HCT116 (cell line): ENCODE measurements around the gene CBY1. TPM values are rescaled to one million over a fixed set of nuclear protein-coding genes. Genes with fewer than 3 reads are reported as not detected.
A peak's percentile ranks its signal among the peaks of the same experiment; 100 is the strongest.

Experiments used
- ATAC-seq: fragments of 200-7000 bp; cut with Tn5 transposase; 2 replicates; pipeline ENCODE4 v1.9.1; 2020; ENCODE audit warnings: mild to moderate bottlenecking, moderate library complexity
- BruUV-seq: library from RNA; stranded (reverse); fragments of 400-500 nt; replicated peaks from 2 replicates; lab custom pipeline; 2021; lab: Mats Ljungman, UMichigan
- CTCF ChIA-PET: fragments of 300-600 bp; sonication (Branson Sonifier 250); formaldehyde crosslinking; loops from one replicate; lab custom pipeline; 2021; ENCODE audit warnings: antibody characterized with exemption; lab: Charles Lee
- POLR2A ChIA-PET: fragments of 300-600, 350-600 bp; sonication (Branson Sonifier 250); formaldehyde crosslinking; loops from one replicate; lab custom pipeline; 2021; ENCODE audit warnings: antibody characterized with exemption; lab: Charles Lee
- RAD21 ChIA-PET, 2 experiments: fragments of 300-600 bp; sonication (Branson Sonifier 250); formaldehyde crosslinking; loops; one replicate each; lab custom pipeline; 2023; ENCODE audit warnings: low total read pairs in 2 of 2; ENCODE audit not compliant: uncharacterized antibody in 2 of 2, unreplicated experiment in 2 of 2, low non-redundant PET in 1 of 2; lab: Charles Lee
- DNase-seq: peaks from one replicate; pipeline ENCODE4 v3.0.0-alpha.2; 2010; ENCODE audit warnings: low read depth, low spot score
- H2AFZ ChIP-seq: fragments of 200-600 bp; shearing (Covaris generic), sonication (generic); 2 replicates; pipeline ENCODE4 v1.6.1; 2017; ENCODE audit warnings: low read depth, mixed run types, mixed read lengths, antibody characterized with exemption, low read length; ENCODE audit not compliant: poor library complexity, severe bottlenecking
- H3K27ac ChIP-seq: 2 replicates; pipeline ENCODE4 v1.5.1; 2012; ENCODE audit warnings: low read depth, low read length
- H3K27me3 ChIP-seq: fragments of 200-600 bp; sonication (generic); 2 replicates; pipeline ENCODE4 v1.6.1; 2016; ENCODE audit warnings: mixed run types, low read length, mixed read lengths; ENCODE audit not compliant: insufficient read depth
- H3K36me3 ChIP-seq, 2 experiments: fragments of 200-500 bp in 1 of 2; fragments of 200-600 bp in 1 of 2; sonication (Bioruptor generic) in 1 of 2; sonication (generic) in 1 of 2; 2 replicates each; pipeline versions ENCODE4 v1.5.1 to v1.6.1; 2014 to 2016; ENCODE audit warnings: low read length in 2 of 2, inconsistent platforms in 1 of 2, mixed read lengths in 1 of 2, mixed run types in 1 of 2; ENCODE audit not compliant: insufficient read depth in 2 of 2, control insufficient read depth in 1 of 2
- H3K4me1 ChIP-seq, 2 experiments: fragments of 200-600 bp in 1 of 2; sonication (generic) in 1 of 2; 2 replicates each; pipeline versions ENCODE4 v1.5.1 to v1.6.1; 2012 to 2017; ENCODE audit warnings: low read length in 2 of 2, inconsistent platforms in 1 of 2, mild to moderate bottlenecking in 1 of 2, mixed read lengths in 1 of 2, mixed run types in 1 of 2, moderate library complexity in 1 of 2; ENCODE audit not compliant: insufficient read depth in 2 of 2, control insufficient read depth in 1 of 2
- H3K4me2 ChIP-seq: fragments of 200-600 bp; sonication (generic); 2 replicates; pipeline ENCODE4 v1.6.1; 2017; ENCODE audit warnings: mixed run types, low read length, mixed read lengths
- H3K4me3 ChIP-seq, 2 experiments: fragments of 200-600 bp in 1 of 2; sonication (generic) in 1 of 2; replicated peaks in 1 of 2; 2 replicates each; pipeline ENCODE4 v1.5.1; 2011 to 2016; ENCODE audit warnings: low read length in 2 of 2, control low read depth in 1 of 2, low read depth in 1 of 2, mild to moderate bottlenecking in 1 of 2, mixed read lengths in 1 of 2, mixed run types in 1 of 2
- H3K79me2 ChIP-seq: fragments of 200-600 bp; sonication (generic); 2 replicates; pipeline ENCODE4 v1.6.1; 2017; ENCODE audit warnings: mild to moderate bottlenecking, mixed run types, low read length, moderate library complexity, mixed read lengths; ENCODE audit not compliant: insufficient read depth
- H3K9ac ChIP-seq: fragments of 200-600 bp; sonication (generic); 2 replicates; pipeline ENCODE4 v1.6.1; 2016; ENCODE audit warnings: low read length, mixed read lengths
- H3K9me2 ChIP-seq: fragments of 200-600 bp; sonication (generic), shearing (Covaris generic); 2 replicates; pipeline ENCODE4 v1.6.1; 2017; ENCODE audit warnings: mixed run types, mild to moderate bottlenecking, moderate library complexity; ENCODE audit not compliant: insufficient read depth
- H3K9me3 ChIP-seq, 2 experiments: fragments of 200-500 bp in 1 of 2; fragments of 200-600 bp in 1 of 2; sonication (Bioruptor generic) in 1 of 2; sonication (generic) in 1 of 2; 2 replicates each; pipeline ENCODE4 v1.6.1; 2014 to 2017; ENCODE audit warnings: low read length in 2 of 2, mixed read lengths in 2 of 2, inconsistent platforms in 1 of 2, low read depth in 1 of 2, mild to moderate bottlenecking in 1 of 2, mixed run types in 1 of 2, moderate library complexity in 1 of 2; ENCODE audit not compliant: control insufficient read depth in 1 of 2, insufficient read depth in 1 of 2
- H4K20me1 ChIP-seq: fragments of 200-600 bp; sonication (generic), shearing (Covaris generic); 2 replicates; pipeline ENCODE4 v1.6.1; 2017; ENCODE audit warnings: mixed run types, mild to moderate bottlenecking, moderate library complexity; ENCODE audit not compliant: insufficient read depth
- EGR1 ChIP-seq: IDR thresholded peaks from 2 replicates; pipeline ENCODE4 v1.6.1; 2012; ENCODE audit warnings: low read depth
- EZH2 ChIP-seq: fragments of 200-600 bp; sonication (generic); IDR thresholded peaks from 2 replicates; pipeline ENCODE4 v1.6.1; 2017; ENCODE audit warnings: antibody characterized with exemption, mixed run types
- FOSL1 ChIP-seq: IDR thresholded peaks from 2 replicates; pipeline ENCODE4 v1.6.1; 2012; ENCODE audit warnings: low read depth
- JUND ChIP-seq: IDR thresholded peaks from 2 replicates; pipeline ENCODE4 v1.6.1; 2012
- POLR2A ChIP-seq: IDR thresholded peaks from 2 replicates; pipeline ENCODE4 v1.7.0; 2011; ENCODE audit warnings: borderline replicate concordance; ENCODE audit not compliant: insufficient read depth, insufficient read length; ENCODE audit errors: extremely low read depth
- POLR2AphosphoS5 ChIP-seq: IDR thresholded peaks from 2 replicates; pipeline ENCODE4 v1.6.1; 2011; ENCODE audit warnings: mild to moderate bottlenecking, low read depth, low read length, moderate library complexity
- RAD21 ChIP-seq: IDR thresholded peaks from 2 replicates; pipeline ENCODE4 v1.6.1; 2012; ENCODE audit warnings: low read depth, mild to moderate bottlenecking
- SIN3A ChIP-seq: IDR thresholded peaks from 2 replicates; pipeline ENCODE4 v1.6.1; 2012; ENCODE audit warnings: low read depth
- SP1 ChIP-seq: IDR thresholded peaks from 2 replicates; pipeline ENCODE4 v1.6.1; 2012; ENCODE audit warnings: low read depth
- SRF ChIP-seq: IDR thresholded peaks from 2 replicates; pipeline ENCODE4 v1.6.1; 2012; ENCODE audit warnings: low read depth
- TCF7L2 ChIP-seq: IDR thresholded peaks from 2 replicates; pipeline ENCODE4 v1.7.0; 2011; ENCODE audit warnings: borderline replicate concordance, inconsistent platforms; ENCODE audit not compliant: insufficient read depth, insufficient read length; ENCODE audit errors: extremely low read depth
- YY1 ChIP-seq: IDR thresholded peaks from 2 replicates; pipeline ENCODE4 v1.6.1; 2011; ENCODE audit warnings: low read length, low read depth, moderate library complexity, mild to moderate bottlenecking; ENCODE audit not compliant: insufficient replicate concordance; ENCODE audit errors: extremely low read depth
- ZNF274 ChIP-seq: fragments of 200-500 bp; sonication (Bioruptor generic); IDR thresholded peaks from 2 replicates; pipeline ENCODE4 v1.6.1; 2014; ENCODE audit warnings: mild to moderate bottlenecking, low read depth, low read length, inconsistent platforms
- intact Hi-C: fragments of 100-400 bp; cut with micrococcal nuclease; formaldehyde crosslinking; loops from 2 replicates; pipeline ENCODE4 v1.10.0; 2022
- total RNA-seq: library from RNA; stranded (reverse); gene quantifications from one replicate; pipeline ENCODE4 v1.2.1, GENCODE V29; 2021; ENCODE audit not compliant: unreplicated experiment
- TF ChIP-seq, protein P1 (sequence below): IDR thresholded peaks from 2 replicates; pipeline ENCODE4 v1.6.1; 2012
- TF ChIP-seq, protein P2 (sequence below): IDR thresholded peaks from 2 replicates; pipeline ENCODE4 v1.6.1; 2011; ENCODE audit warnings: mild to moderate bottlenecking, low read length, moderate library complexity; ENCODE audit not compliant: insufficient replicate concordance; ENCODE audit errors: extremely low read depth
- TF ChIP-seq, protein P3 (sequence below), 3 experiments: fragments of 200-600 bp in 1 of 3; sonication (generic) in 1 of 3; IDR thresholded peaks in 2 of 3; conservative IDR thresholded peaks in 1 of 3; 2 replicates each; pipeline ENCODE4 v1.5.1; 2012 to 2017; ENCODE audit warnings: low read depth in 2 of 3, low read length in 2 of 3, antibody characterized with exemption in 1 of 3, borderline replicate concordance in 1 of 3, control low read depth in 1 of 3, mild to moderate bottlenecking in 1 of 3, mixed read lengths in 1 of 3, mixed run types in 1 of 3, moderate library complexity in 1 of 3; ENCODE audit not compliant: insufficient read depth in 1 of 3
- TF ChIP-seq, protein P4 (sequence below): IDR thresholded peaks from 2 replicates; pipeline ENCODE4 v1.6.1; 2012
- TF ChIP-seq, protein P5 (sequence below): IDR thresholded peaks from 2 replicates; pipeline ENCODE4 v1.6.1; 2012; ENCODE audit warnings: low read depth

The CBY1 gene
- total RNA-seq, 1 experiment from 2014 or later, result 27.6 TPM

DNA sequence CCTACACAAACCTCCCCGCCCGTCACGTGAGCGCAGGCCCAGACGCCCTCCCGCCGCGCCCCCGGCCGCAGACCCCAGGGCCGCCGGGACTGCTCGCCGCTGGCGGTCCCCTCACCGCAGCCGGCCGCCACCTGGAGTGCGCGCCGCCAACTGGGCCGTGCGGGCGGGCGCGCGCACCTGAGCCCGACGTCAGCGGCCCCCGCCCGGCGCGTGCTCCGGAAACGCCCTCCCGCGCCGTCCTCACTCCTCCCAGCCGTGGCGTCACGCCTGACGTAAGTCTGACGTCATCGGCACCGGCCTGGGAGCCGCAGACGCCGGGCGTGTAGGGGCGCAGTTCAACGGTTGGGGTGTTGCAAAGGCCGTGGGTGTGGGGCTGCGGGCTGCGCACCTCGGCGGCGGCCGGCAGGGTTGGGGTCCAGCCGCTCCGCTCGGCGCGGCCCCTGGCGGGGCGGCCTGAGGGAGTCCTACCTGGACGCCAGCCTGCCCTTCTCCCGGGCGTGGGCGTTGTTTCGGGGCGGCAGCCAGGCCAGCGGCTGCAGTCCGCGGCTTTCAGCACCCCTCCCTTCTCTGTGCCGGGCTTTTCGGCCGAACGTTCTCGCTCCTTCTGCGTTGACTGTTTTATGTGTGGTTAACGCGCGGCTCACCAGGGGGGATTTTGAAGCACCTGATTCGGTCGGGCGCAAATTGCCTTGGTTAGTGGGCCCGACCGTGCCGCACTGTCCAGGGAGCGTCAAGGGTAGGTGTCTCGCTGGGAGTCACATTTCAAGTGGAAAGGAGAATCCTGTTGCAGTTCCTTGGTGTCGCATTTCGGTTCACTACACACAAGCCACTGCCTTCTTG lies 44.6 kb downstream of the CBY1 start, which contains the start of gene JOSD1:
Gene JOSD1, minus strand, starts transcription at position 155 of the 840 bp plus-strand sequence. CDS start 956 bp downstream, outside the sequence.
- DNase-seq, result peak; percentile 87
- Histone ChIP-seq H3K9me3 (no peaks in the 10 kb centered on the region), H3K79me2 (peaks cover 47% of the 10 kb centered on the region), H3K4me2 (peak within 1 kb of the TSS; percentile 95), H3K9ac (peak within 1 kb of the TSS; percentile 98), H3K27me3 (no peaks in the 10 kb centered on the region), H3K36me3 (peaks cover 0 to 10% of the 10 kb centered on the region in 2 experiments; a peak in 2 of 4 replicates), H3K27ac (peak within 1 kb of the TSS; percentile 88), H4K20me1 (no peaks in the 10 kb centered on the region), H3K4me3 (peak within 1 kb of the TSS; percentile 74 to 90), H3K9me2 (no peaks in the 10 kb centered on the region), H3K4me1 (peaks cover 32 to 68% of the 10 kb centered on the region in 2 experiments), H2AFZ (no peak within 1 kb of the TSS)
- CTCF ChIA-PET, result no interaction called here
- RAD21 ChIA-PET, result no interaction called here
- POLR2A ChIA-PET, result interaction anchor here (0.7 to 1.7 kb wide), 2 partner anchors 17 to 642 kb away, joined by 4 to 8 read pairs; no protein-coding TSS in a partner anchor
- no TSS peak for BruUV-seq
- intact Hi-C loops, result no loop called here
- ATAC-seq, result peak; percentile 39
- no peak for TF ChIP-seq FOSL1
- TF ChIP-seq, protein P1, sequence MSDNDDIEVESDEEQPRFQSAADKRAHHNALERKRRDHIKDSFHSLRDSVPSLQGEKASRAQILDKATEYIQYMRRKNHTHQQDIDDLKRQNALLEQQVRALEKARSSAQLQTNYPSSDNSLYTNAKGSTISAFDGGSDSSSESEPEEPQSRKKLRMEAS, result peak; percentile 65
- TF ChIP-seq, protein P2, sequence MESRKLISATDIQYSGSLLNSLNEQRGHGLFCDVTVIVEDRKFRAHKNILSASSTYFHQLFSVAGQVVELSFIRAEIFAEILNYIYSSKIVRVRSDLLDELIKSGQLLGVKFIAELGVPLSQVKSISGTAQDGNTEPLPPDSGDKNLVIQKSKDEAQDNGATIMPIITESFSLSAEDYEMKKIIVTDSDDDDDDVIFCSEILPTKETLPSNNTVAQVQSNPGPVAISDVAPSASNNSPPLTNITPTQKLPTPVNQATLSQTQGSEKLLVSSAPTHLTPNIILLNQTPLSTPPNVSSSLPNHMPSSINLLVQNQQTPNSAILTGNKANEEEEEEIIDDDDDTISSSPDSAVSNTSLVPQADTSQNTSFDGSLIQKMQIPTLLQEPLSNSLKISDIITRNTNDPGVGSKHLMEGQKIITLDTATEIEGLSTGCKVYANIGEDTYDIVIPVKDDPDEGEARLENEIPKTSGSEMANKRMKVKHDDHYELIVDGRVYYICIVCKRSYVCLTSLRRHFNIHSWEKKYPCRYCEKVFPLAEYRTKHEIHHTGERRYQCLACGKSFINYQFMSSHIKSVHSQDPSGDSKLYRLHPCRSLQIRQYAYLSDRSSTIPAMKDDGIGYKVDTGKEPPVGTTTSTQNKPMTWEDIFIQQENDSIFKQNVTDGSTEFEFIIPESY, result no peak
- peak; percentile 42 for TF ChIP-seq TCF7L2
- no peak for TF ChIP-seq ZNF274
- TF ChIP-seq SP1, result peak; percentile 70
- TF ChIP-seq, protein P3, sequence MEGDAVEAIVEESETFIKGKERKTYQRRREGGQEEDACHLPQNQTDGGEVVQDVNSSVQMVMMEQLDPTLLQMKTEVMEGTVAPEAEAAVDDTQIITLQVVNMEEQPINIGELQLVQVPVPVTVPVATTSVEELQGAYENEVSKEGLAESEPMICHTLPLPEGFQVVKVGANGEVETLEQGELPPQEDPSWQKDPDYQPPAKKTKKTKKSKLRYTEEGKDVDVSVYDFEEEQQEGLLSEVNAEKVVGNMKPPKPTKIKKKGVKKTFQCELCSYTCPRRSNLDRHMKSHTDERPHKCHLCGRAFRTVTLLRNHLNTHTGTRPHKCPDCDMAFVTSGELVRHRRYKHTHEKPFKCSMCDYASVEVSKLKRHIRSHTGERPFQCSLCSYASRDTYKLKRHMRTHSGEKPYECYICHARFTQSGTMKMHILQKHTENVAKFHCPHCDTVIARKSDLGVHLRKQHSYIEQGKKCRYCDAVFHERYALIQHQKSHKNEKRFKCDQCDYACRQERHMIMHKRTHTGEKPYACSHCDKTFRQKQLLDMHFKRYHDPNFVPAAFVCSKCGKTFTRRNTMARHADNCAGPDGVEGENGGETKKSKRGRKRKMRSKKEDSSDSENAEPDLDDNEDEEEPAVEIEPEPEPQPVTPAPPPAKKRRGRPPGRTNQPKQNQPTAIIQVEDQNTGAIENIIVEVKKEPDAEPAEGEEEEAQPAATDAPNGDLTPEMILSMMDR (IDR thresholded peaks at IDR 0.05 in 2 of 3, conservative IDR thresholded peaks at IDR 0.05 in 1 of 3; ENCODE audit: borderline replicate concordance in 1 of 3, insufficient read depth in 1 of 3, low read depth in 2 of 3, low read length in 2 of 3), result no peak
- TF ChIP-seq, protein P4, sequence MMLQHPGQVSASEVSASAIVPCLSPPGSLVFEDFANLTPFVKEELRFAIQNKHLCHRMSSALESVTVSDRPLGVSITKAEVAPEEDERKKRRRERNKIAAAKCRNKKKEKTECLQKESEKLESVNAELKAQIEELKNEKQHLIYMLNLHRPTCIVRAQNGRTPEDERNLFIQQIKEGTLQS, result no peak
- peak; percentile 91 for TF ChIP-seq POLR2A
- no peak for TF ChIP-seq SRF
- peak; percentile 98 for TF ChIP-seq EGR1
- TF ChIP-seq POLR2AphosphoS5, result peak; percentile 93
- TF ChIP-seq JUND, result no peak
- TF ChIP-seq, protein P5, sequence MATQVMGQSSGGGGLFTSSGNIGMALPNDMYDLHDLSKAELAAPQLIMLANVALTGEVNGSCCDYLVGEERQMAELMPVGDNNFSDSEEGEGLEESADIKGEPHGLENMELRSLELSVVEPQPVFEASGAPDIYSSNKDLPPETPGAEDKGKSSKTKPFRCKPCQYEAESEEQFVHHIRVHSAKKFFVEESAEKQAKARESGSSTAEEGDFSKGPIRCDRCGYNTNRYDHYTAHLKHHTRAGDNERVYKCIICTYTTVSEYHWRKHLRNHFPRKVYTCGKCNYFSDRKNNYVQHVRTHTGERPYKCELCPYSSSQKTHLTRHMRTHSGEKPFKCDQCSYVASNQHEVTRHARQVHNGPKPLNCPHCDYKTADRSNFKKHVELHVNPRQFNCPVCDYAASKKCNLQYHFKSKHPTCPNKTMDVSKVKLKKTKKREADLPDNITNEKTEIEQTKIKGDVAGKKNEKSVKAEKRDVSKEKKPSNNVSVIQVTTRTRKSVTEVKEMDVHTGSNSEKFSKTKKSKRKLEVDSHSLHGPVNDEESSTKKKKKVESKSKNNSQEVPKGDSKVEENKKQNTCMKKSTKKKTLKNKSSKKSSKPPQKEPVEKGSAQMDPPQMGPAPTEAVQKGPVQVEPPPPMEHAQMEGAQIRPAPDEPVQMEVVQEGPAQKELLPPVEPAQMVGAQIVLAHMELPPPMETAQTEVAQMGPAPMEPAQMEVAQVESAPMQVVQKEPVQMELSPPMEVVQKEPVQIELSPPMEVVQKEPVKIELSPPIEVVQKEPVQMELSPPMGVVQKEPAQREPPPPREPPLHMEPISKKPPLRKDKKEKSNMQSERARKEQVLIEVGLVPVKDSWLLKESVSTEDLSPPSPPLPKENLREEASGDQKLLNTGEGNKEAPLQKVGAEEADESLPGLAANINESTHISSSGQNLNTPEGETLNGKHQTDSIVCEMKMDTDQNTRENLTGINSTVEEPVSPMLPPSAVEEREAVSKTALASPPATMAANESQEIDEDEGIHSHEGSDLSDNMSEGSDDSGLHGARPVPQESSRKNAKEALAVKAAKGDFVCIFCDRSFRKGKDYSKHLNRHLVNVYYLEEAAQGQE, result no peak
- TF ChIP-seq YY1, result peak; percentile 67
- TF ChIP-seq EZH2, result no peak
- no peak for TF ChIP-seq RAD21
- TF ChIP-seq SIN3A, result peak; percentile 56
